Stimulated activated CD8-positive, alpha-beta memory T cell treated with anti-CD3 and anti-CD28 coated beads, Interleukin-15, amount 100 ng/mL, for 24 hours (primary cell): ENCODE results near the gene ZSCAN5B.

Experiments used
- DNase-seq: peaks from one replicate; pipeline ENCODE4 v3.0.0-alpha.2; 2020; ENCODE audit warnings: low read depth

Gene ZSCAN5B

DNA sequence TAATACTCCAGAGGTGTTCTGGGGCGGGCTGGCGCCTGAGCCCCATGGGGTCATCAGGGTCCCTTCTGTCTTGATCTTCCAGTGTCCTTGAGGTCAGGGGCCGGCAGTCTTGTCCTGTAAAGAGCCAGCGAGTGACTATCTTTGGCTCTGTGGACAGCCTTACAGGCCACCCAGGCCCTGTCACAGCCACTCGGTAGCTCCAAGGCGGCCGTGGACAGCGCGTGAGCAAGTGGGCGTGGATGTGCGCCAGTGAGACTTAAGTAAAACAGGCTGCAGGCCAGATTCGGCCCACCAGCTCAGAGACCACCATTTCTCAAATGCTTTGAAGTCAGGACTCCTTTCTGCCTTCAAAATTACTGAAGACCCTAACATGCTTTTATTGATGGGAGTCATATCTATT is 52.8 kb downstream of the ZSCAN5B start:
- DNase-seq: no peak

DNA sequence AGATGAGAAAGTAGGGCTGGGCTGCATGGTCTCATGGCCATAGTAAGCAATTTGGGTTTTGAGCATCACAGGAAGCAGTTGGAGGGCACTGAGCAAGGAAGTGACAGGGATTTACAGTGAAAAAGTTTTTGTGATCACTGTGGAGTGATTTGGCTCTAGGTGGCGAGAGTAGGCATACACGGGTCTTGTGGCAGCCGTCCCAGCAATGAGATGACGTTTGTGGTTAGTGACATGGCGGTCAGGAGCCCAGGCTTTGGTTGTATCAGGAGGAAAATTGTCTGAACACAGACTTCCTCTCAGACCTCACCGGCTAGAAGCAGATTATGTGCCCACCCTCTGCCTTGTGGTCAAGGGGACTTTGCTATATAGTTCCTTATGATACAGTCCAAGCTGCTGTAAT is 53.2 kb downstream of the ZSCAN5B start:
- no peak for DNase-seq

DNA sequence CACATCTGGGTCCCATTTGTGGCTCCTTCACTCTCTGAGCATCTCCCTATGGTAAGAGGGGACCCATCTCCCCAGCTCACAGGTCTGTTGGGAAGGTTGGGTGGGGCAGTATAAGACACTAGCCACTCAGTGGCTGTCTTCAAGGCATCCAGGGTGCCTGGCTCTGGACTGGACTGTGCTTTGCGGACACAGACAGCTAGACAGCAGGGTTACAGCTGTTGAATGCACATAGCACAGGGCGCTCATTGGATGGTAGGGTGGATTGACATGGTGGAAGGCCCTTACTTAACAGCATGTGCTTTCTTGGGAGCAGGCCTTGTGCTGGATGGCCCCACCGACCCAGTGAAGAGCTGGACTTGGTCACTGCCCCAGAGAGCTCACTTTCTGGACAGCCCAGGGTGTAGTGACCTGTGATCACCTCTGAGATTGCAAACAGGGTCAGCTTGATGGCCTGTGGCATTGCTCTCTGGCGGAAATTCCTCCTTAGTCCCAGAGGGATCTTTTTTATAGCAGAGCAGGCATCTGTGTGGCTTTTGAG is 54.6 kb downstream of the ZSCAN5B start:
- DNase-seq: no peak

GRCh38 chr19:56142087-56142787 is 55.3 kb downstream of the ZSCAN5B start:
- DNase-seq: no peak

GRCh38 chr19:56141417-56141993 is 56.1 kb downstream of the ZSCAN5B start:
- no peak for DNase-seq

DNA sequence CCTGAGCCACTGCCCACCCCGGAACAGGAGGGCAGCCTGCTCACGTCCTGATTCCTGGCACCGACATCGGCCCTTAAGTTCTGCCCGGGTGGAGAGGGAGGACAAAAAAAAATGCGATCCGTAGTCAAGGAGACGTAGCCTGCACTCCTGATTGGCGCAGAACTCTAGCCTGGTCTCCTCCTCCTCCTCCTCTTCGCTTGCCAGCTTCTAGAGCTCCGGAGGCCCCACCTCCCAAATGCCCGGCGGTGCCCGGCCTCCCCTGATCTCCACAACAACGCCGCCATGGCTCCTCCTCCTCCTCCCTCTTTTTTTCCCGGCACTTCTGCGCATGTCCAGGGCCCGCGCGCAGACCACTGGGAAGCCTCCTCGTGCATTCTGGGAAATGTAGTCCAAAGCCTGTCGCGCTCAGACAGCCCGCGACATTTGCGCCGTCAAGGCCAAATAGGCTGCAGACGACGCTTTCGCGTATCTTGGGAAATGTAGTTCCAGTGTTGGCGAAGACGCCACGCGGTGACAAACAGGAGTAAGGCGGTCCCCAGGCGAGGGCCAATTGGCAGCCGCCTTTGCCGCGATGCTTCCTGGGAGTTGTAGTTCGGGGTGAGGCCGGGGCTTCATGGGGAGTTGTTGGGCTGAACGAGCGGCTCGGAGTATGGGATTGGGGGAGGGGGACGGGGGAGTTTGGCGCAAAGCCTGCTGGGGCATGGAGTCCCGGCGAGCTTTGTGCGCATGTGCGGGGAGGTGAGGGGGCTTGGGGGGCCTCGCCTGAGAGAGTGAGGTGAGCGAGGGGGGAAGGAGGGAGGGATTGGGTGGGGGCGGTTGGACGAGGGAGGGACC is 56.8 kb downstream of the ZSCAN5B start, which contains the start of gene ZNF444:
Gene ZNF444, plus strand, starts transcription at position 705 of the 834 bp plus-strand sequence. CDS start 5,625 bp downstream, outside the sequence.
- peak; percentile 91 for DNase-seq

GRCh38 chr19:56139847-56140582 is 57.6 kb downstream of the ZSCAN5B start:
- DNase-seq: no peak
